ENCODE results near the gene CNOT4.

Gene CNOT4

DNA sequence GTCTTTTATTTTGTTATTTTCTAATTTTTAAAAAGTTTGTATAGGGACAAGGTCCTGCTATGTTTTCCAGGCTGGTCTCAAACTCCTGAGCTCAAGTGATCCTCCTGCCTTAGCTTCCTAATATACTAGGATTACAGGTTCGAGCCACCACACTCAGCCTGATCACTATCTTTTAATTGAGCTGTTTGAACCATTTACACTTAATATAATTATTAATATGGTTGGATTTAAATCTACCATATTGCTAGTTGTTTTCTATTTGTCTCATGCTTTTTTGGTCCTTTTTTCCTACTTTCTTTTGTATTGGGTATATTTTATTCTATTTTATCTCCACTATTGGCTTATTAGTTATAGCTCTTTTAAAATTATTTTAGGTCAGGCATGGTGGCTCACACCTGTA, 13.2 kb upstream of the CNOT4 start:
- Histone ChIP-seq H3K9me3 (replicated peaks in 1 of 2; ENCODE audit: control insufficient read depth in 2 of 2, insufficient read depth in 1 of 2, low read depth in 1 of 2, low read length in 2 of 2) (no peaks in the 10 kb centered on the region), H3K4me3 (ENCODE audit: low read length in 2 of 2) (no peak overlapping the region), H3K4ac (ENCODE audit: low read length) (no peak overlapping the region), H3K4me1 (ENCODE audit: control insufficient read depth in 2 of 2, insufficient read depth in 1 of 2, low read depth in 1 of 2, low read length in 2 of 2) (peaks cover 0 to 3% of the 10 kb centered on the region in 2 donors), H3K27ac (replicated peaks; ENCODE audit: low read length) (no peak overlapping the region), H3K18ac (ENCODE audit: low read length) (no peak overlapping the region), H2AFZ (ENCODE audit: low read length) (no peak overlapping the region), H3K27me3 (ENCODE audit: control insufficient read depth in 3 of 3, insufficient read depth in 3 of 3, low read depth in 1 of 3, low read length in 3 of 3) (no peaks in the 10 kb centered on the region), H3K14ac (ENCODE audit: low read length) (no peak overlapping the region), H2BK5ac (ENCODE audit: low read length) (no peak overlapping the region), H2BK12ac (ENCODE audit: low read length) (no peak overlapping the region), H3K4me2 (ENCODE audit: insufficient read depth, low read length, poor library complexity, severe bottlenecking) (no peak overlapping the region), H3K23ac (ENCODE audit: low read depth, low read length, poor library complexity) (no peak overlapping the region), H4K91ac (ENCODE audit: low read depth, low read length, poor library complexity) (no peak overlapping the region), H2BK15ac (ENCODE audit: low read length) (no peak overlapping the region), H3K36me3 (replicated peaks in 1 of 2; ENCODE audit: control insufficient read depth in 2 of 2, insufficient read depth in 2 of 2, low read length in 2 of 2) (no peaks in the 10 kb centered on the region), H3K9ac (ENCODE audit: low read depth, low read length, poor library complexity) (no peak overlapping the region), H3K79me1 (ENCODE audit: low read depth, low read length) (no peaks in the 10 kb centered on the region), H2BK120ac (ENCODE audit: low read depth, low read length) (no peak overlapping the region), H2AK5ac (ENCODE audit: low read depth, low read length) (no peak overlapping the region), H4K8ac (ENCODE audit: low read depth, low read length) (no peak overlapping the region)
- no CpG with 5 or more reads among the region's 1 CpG for WGBS, 2 donors (ENCODE audit: extremely low coverage in 2 of 2, insufficient read length in 2 of 2, insufficient replicate concordance in 1 of 2)
- DNase-seq (ENCODE audit: low spot score): no peak

GRCh38 chr7:135522509-135522908, 12.6 kb upstream of the CNOT4 start:
- no peak overlapping the region for H2AK5ac ChIP-seq (ENCODE audit: low read depth, low read length)
- H3K27ac ChIP-seq (replicated peaks; ENCODE audit: low read length): no peak overlapping the region
- no peak overlapping the region for H3K4me3 ChIP-seq (ENCODE audit: low read length in 2 of 2)
- no peaks in the 10 kb centered on the region for H3K79me1 ChIP-seq (ENCODE audit: low read depth, low read length)
- no peak for DNase-seq (ENCODE audit: low spot score)
- H2BK15ac ChIP-seq (ENCODE audit: low read length): no peak overlapping the region
- no peak overlapping the region for H4K8ac ChIP-seq (ENCODE audit: low read depth, low read length)
- no CpG with 5 or more reads among the region's 6 CpGs for WGBS, 2 donors (ENCODE audit: extremely low coverage in 2 of 2, insufficient read length in 2 of 2, insufficient replicate concordance in 1 of 2)
- H2BK5ac ChIP-seq (ENCODE audit: low read length): no peak overlapping the region
- H4K91ac ChIP-seq (ENCODE audit: low read depth, low read length, poor library complexity): no peak overlapping the region
- H3K9me3 ChIP-seq (replicated peaks in 1 of 2; ENCODE audit: control insufficient read depth in 2 of 2, insufficient read depth in 1 of 2, low read depth in 1 of 2, low read length in 2 of 2): no peaks in the 10 kb centered on the region
- H3K36me3 ChIP-seq (replicated peaks in 1 of 2; ENCODE audit: control insufficient read depth in 2 of 2, insufficient read depth in 2 of 2, low read length in 2 of 2): no peaks in the 10 kb centered on the region
- H2BK12ac ChIP-seq (ENCODE audit: low read length): no peak overlapping the region
- no peak overlapping the region for H3K4me2 ChIP-seq (ENCODE audit: insufficient read depth, low read length, poor library complexity, severe bottlenecking)
- no peak overlapping the region for H2BK120ac ChIP-seq (ENCODE audit: low read depth, low read length)
- no peak overlapping the region for H3K9ac ChIP-seq (ENCODE audit: low read depth, low read length, poor library complexity)
- H2AFZ ChIP-seq (ENCODE audit: low read length): no peak overlapping the region
- no peak overlapping the region for H3K4ac ChIP-seq (ENCODE audit: low read length)
- H3K27me3 ChIP-seq (ENCODE audit: control insufficient read depth in 3 of 3, insufficient read depth in 3 of 3, low read depth in 1 of 3, low read length in 3 of 3): no peaks in the 10 kb centered on the region
- no peak overlapping the region for H3K18ac ChIP-seq (ENCODE audit: low read length)
- H3K23ac ChIP-seq (ENCODE audit: low read depth, low read length, poor library complexity): no peak overlapping the region
- H3K14ac ChIP-seq (ENCODE audit: low read length): no peak overlapping the region
- peaks cover 0 to 3% of the 10 kb centered on the region in 2 donors for H3K4me1 ChIP-seq (ENCODE audit: control insufficient read depth in 2 of 2, insufficient read depth in 1 of 2, low read depth in 1 of 2, low read length in 2 of 2)

DNA sequence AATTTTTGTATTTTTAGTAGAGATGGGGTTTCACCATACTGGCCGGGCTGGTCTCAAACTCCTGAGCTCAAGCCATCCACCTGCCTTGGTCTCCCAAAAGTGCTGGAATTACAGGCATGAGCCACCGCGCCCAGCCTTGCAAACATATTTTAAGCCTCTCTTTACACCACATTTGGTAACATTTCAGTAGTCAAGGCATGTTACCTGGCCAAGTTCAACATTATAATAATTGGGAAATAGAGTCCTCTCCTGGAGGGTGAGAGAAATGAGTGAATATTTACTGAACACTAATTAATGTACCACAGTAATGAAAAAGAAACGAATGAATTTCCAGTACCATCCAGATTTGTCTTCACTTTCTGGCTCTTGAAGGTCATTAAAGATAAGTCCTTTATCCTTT, 10.0 kb upstream of the CNOT4 start:
- Histone ChIP-seq H3K4me2 (ENCODE audit: insufficient read depth, low read length, poor library complexity, severe bottlenecking) (no peak overlapping the region), H3K14ac (ENCODE audit: low read length) (no peak overlapping the region), H3K18ac (ENCODE audit: low read length) (no peak overlapping the region), H2BK15ac (ENCODE audit: low read length) (no peak overlapping the region), H4K8ac (ENCODE audit: low read depth, low read length) (no peak overlapping the region), H3K4ac (ENCODE audit: low read length) (no peak overlapping the region), H2BK5ac (ENCODE audit: low read length) (no peak overlapping the region), H3K4me3 (ENCODE audit: low read length in 2 of 2) (no peak overlapping the region), H3K36me3 (replicated peaks in 1 of 2; ENCODE audit: control insufficient read depth in 2 of 2, insufficient read depth in 2 of 2, low read length in 2 of 2) (no peaks in the 10 kb centered on the region), H3K4me1 (ENCODE audit: control insufficient read depth in 2 of 2, insufficient read depth in 1 of 2, low read depth in 1 of 2, low read length in 2 of 2) (peaks cover 0 to 3% of the 10 kb centered on the region in 2 donors), H3K27ac (replicated peaks; ENCODE audit: low read length) (no peak overlapping the region), H2AK5ac (ENCODE audit: low read depth, low read length) (no peak overlapping the region), H3K27me3 (ENCODE audit: control insufficient read depth in 3 of 3, insufficient read depth in 3 of 3, low read depth in 1 of 3, low read length in 3 of 3) (no peaks in the 10 kb centered on the region), H3K79me1 (ENCODE audit: low read depth, low read length) (no peaks in the 10 kb centered on the region), H4K91ac (ENCODE audit: low read depth, low read length, poor library complexity) (no peak overlapping the region), H2BK120ac (ENCODE audit: low read depth, low read length) (no peak overlapping the region), H2AFZ (ENCODE audit: low read length) (no peak overlapping the region), H2BK12ac (ENCODE audit: low read length) (no peak overlapping the region), H3K9ac (ENCODE audit: low read depth, low read length, poor library complexity) (no peak overlapping the region), H3K9me3 (replicated peaks in 1 of 2; ENCODE audit: control insufficient read depth in 2 of 2, insufficient read depth in 1 of 2, low read depth in 1 of 2, low read length in 2 of 2) (no peaks in the 10 kb centered on the region), H3K23ac (ENCODE audit: low read depth, low read length, poor library complexity) (no peak overlapping the region)
- no peak for DNase-seq (ENCODE audit: low spot score)
- no CpG with 5 or more reads among the region's 4 CpGs for WGBS, 2 donors (ENCODE audit: extremely low coverage in 2 of 2, insufficient read length in 2 of 2, insufficient replicate concordance in 1 of 2)

DNA sequence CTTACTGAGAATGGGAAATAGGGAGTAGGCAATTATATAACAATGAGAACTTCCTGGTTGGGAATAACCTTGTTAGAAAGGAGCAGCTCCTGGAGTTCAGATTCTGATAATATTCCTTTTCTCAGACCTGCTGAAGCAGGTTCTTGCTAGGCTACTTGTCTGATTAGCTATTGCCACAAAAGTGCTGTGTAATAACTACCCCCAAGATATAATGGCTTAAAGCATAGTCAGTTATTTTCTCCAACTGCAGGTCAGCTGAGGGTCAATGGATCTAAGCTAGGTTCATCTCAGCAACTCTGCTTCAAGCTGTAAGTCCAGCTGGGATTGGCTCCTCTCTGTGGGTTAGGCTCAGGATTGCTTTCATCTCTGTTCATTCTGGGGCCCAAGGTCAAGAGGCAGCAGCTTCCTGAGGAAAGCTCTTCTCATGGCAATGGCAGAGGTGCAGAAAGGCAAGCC, 9.4 kb upstream of the CNOT4 start:
- no peaks in the 10 kb centered on the region for H3K36me3 ChIP-seq (replicated peaks in 1 of 2; ENCODE audit: control insufficient read depth in 2 of 2, insufficient read depth in 2 of 2, low read length in 2 of 2)
- no peaks in the 10 kb centered on the region for H3K9me3 ChIP-seq (replicated peaks in 1 of 2; ENCODE audit: control insufficient read depth in 2 of 2, insufficient read depth in 1 of 2, low read depth in 1 of 2, low read length in 2 of 2)
- H2AK5ac ChIP-seq (ENCODE audit: low read depth, low read length): no peak overlapping the region
- no peak overlapping the region for H3K23ac ChIP-seq (ENCODE audit: low read depth, low read length, poor library complexity)
- no peak overlapping the region for H3K9ac ChIP-seq (ENCODE audit: low read depth, low read length, poor library complexity)
- H3K14ac ChIP-seq (ENCODE audit: low read length): no peak overlapping the region
- no peak overlapping the region for H3K4ac ChIP-seq (ENCODE audit: low read length)
- no peak overlapping the region for H2BK12ac ChIP-seq (ENCODE audit: low read length)
- no peak overlapping the region for H2BK15ac ChIP-seq (ENCODE audit: low read length)
- DNase-seq (ENCODE audit: low spot score): no peak
- peaks cover 0 to 3% of the 10 kb centered on the region in 2 donors for H3K4me1 ChIP-seq (ENCODE audit: control insufficient read depth in 2 of 2, insufficient read depth in 1 of 2, low read depth in 1 of 2, low read length in 2 of 2)
- H3K27me3 ChIP-seq (ENCODE audit: control insufficient read depth in 3 of 3, insufficient read depth in 3 of 3, low read depth in 1 of 3, low read length in 3 of 3): no peaks in the 10 kb centered on the region
- no peak overlapping the region for H3K4me3 ChIP-seq (ENCODE audit: low read length in 2 of 2)
- H3K18ac ChIP-seq (ENCODE audit: low read length): no peak overlapping the region
- H2BK5ac ChIP-seq (ENCODE audit: low read length): no peak overlapping the region
- no peak overlapping the region for H3K4me2 ChIP-seq (ENCODE audit: insufficient read depth, low read length, poor library complexity, severe bottlenecking)
- H3K27ac ChIP-seq (replicated peaks; ENCODE audit: low read length): no peak overlapping the region
- no peak overlapping the region for H2BK120ac ChIP-seq (ENCODE audit: low read depth, low read length)
- no peak overlapping the region for H4K91ac ChIP-seq (ENCODE audit: low read depth, low read length, poor library complexity)
- peak overlapping the region; percentile 13 for H2AFZ ChIP-seq (ENCODE audit: low read length)
- no peaks in the 10 kb centered on the region for H3K79me1 ChIP-seq (ENCODE audit: low read depth, low read length)
- no peak overlapping the region for H4K8ac ChIP-seq (ENCODE audit: low read depth, low read length)

Measured in neuronal stem cell (in vitro differentiated cells).